IMR-90 (cell line): ENCODE data around the gene TLNRD1. TPM values are rescaled to one million over a fixed set of nuclear protein-coding genes. Genes with fewer than 3 reads are reported as not detected.

Source experiments
- ATAC-seq: fragments of 200-7000 bp; cut with Tn5 transposase; 2 replicates; pipeline ENCODE4 v1.9.1; 2020; ENCODE audit warnings: low read depth, mild to moderate bottlenecking, moderate library complexity
- BruUV-seq: library from RNA; stranded (reverse); fragments of 400-500 nt; replicated peaks from 2 replicates; lab custom pipeline; 2021; lab: Mats Ljungman, UMichigan
- CTCF ChIA-PET: fragments of 300-600 bp; formaldehyde crosslinking; extraction: SDS; loops from one replicate; lab custom pipeline; 2021; ENCODE audit warnings: antibody characterized with exemption; lab: Yijun Ruan, JAX
- POLR2A ChIA-PET: fragments of 300-600 bp; sonication (Branson Sonifier 250); formaldehyde crosslinking; loops from one replicate; lab custom pipeline; 2022; ENCODE audit warnings: antibody characterized with exemption; ENCODE audit not compliant: unreplicated experiment; lab: Charles Lee
- DNase-seq: peaks from one replicate; pipeline ENCODE4 v3.0.0; 2013
- H2AFZ ChIP-seq: replicated peaks from 2 replicates; pipeline ENCODE3; 2013; ENCODE audit warnings: low read length, mild to moderate bottlenecking; ENCODE audit not compliant: poor library complexity
- H2AK5ac ChIP-seq: 2 replicates; pipeline ENCODE4 v1.6.1; 2013; ENCODE audit warnings: low read depth, low read length, inconsistent platforms
- H2AK9ac ChIP-seq: replicated peaks from 2 replicates; pipeline ENCODE3; 2013; ENCODE audit warnings: mild to moderate bottlenecking, low read depth, low read length, moderate library complexity; ENCODE audit not compliant: poor library complexity
- H2BK120ac ChIP-seq: 2 replicates; pipeline ENCODE4 v1.6.1; 2013; ENCODE audit warnings: low read depth, low read length, inconsistent platforms
- H2BK15ac ChIP-seq: 3 replicates; pipeline ENCODE4 v1.6.1; 2013; ENCODE audit warnings: low read depth, low read length, inconsistent platforms
- H2BK20ac ChIP-seq: 2 replicates; pipeline ENCODE4 v1.6.1; 2013; ENCODE audit warnings: low read depth, mild to moderate bottlenecking, inconsistent platforms, low read length, moderate library complexity
- H2BK5ac ChIP-seq: 2 replicates; pipeline ENCODE4 v1.6.1; 2013; ENCODE audit warnings: mild to moderate bottlenecking, low read depth, low read length, inconsistent platforms; ENCODE audit not compliant: poor library complexity, severe bottlenecking
- H3K14ac ChIP-seq: replicated peaks from 2 replicates; pipeline ENCODE4 v1.6.1; 2013; ENCODE audit warnings: low read depth, low read length, inconsistent platforms
- H3K18ac ChIP-seq: 2 replicates; pipeline ENCODE4 v1.6.1; 2013; ENCODE audit warnings: low read depth, low read length, control low read depth
- H3K23ac ChIP-seq: 2 replicates; pipeline ENCODE4 v1.6.1; 2013; ENCODE audit warnings: low read depth, low read length, inconsistent platforms
- H3K27ac ChIP-seq: 2 replicates; pipeline ENCODE4 v1.5.1; 2013; ENCODE audit warnings: mild to moderate bottlenecking, control low read depth, low read length; ENCODE audit not compliant: insufficient read depth
- H3K27me3 ChIP-seq: 2 replicates; pipeline ENCODE4 v1.6.1; 2013; ENCODE audit warnings: low read length; ENCODE audit not compliant: control insufficient read depth, insufficient read depth
- H3K36me3 ChIP-seq: 2 replicates; pipeline ENCODE4 v1.6.1; 2013; ENCODE audit warnings: low read length, mixed read lengths; ENCODE audit not compliant: control insufficient read depth, insufficient read depth
- H3K4ac ChIP-seq: 2 replicates; pipeline ENCODE4 v1.6.1; 2013; ENCODE audit warnings: low read depth, low read length, inconsistent platforms
- H3K4me1 ChIP-seq: 2 replicates; pipeline ENCODE4 v1.6.1; 2013; ENCODE audit warnings: low read length, mixed read lengths; ENCODE audit not compliant: control insufficient read depth, insufficient read depth
- H3K4me2 ChIP-seq: 2 replicates; pipeline ENCODE4 v1.6.1; 2013; ENCODE audit warnings: low read depth, mild to moderate bottlenecking, control low read depth, low read length, moderate library complexity
- H3K4me3 ChIP-seq: 2 replicates; pipeline ENCODE4 v1.5.1; 2013; ENCODE audit warnings: low read depth, mild to moderate bottlenecking, control low read depth, low read length, moderate library complexity; ENCODE audit not compliant: insufficient read depth
- H3K56ac ChIP-seq: 2 replicates; pipeline ENCODE4 v1.6.1; 2013; ENCODE audit warnings: low read length, inconsistent platforms; ENCODE audit not compliant: insufficient read depth; ENCODE audit errors: extremely low read depth
- H3K79me1 ChIP-seq, 2 experiments: 2 replicates each; pipeline ENCODE4 v1.6.1; 2013; ENCODE audit warnings: low read length in 2 of 2, inconsistent platforms in 1 of 2, low read depth in 1 of 2
- H3K9ac ChIP-seq: 2 replicates; pipeline ENCODE4 v1.6.1; 2013; ENCODE audit warnings: low read depth, low read length, control low read depth
- H3K9me1 ChIP-seq: 2 replicates; pipeline ENCODE4 v1.6.1; 2013; ENCODE audit warnings: low read length, inconsistent platforms; ENCODE audit not compliant: insufficient read depth
- H3K9me3 ChIP-seq: 2 replicates; pipeline ENCODE4 v1.6.1; 2013; ENCODE audit warnings: low read length; ENCODE audit not compliant: control insufficient read depth, insufficient read depth
- H4K20me1 ChIP-seq: 2 replicates; pipeline ENCODE4 v1.6.1; 2013; ENCODE audit warnings: low read length, inconsistent platforms; ENCODE audit not compliant: insufficient read depth
- H4K5ac ChIP-seq: 2 replicates; pipeline ENCODE4 v1.6.1; 2013; ENCODE audit warnings: mild to moderate bottlenecking, low read depth, low read length, control low read depth
- H4K8ac ChIP-seq, 2 experiments: 2 replicates each; pipeline ENCODE4 v1.6.1; 2013; ENCODE audit warnings: low read depth in 2 of 2, low read length in 2 of 2, control low read depth in 1 of 2, inconsistent platforms in 1 of 2
- H4K91ac ChIP-seq: 2 replicates; pipeline ENCODE4 v1.6.1; 2013; ENCODE audit warnings: low read depth, low read length, inconsistent platforms; ENCODE audit not compliant: insufficient read depth
- BHLHE40 ChIP-seq: fragments of 150-350 bp; IDR thresholded peaks from 2 replicates; pipeline ENCODE4 v1.6.1; 2016; ENCODE audit warnings: mild to moderate bottlenecking, low read depth, low read length
- CEBPB ChIP-seq: IDR thresholded peaks from 2 replicates; pipeline ENCODE4 v1.6.1; 2012; ENCODE audit warnings: low read depth, low read length, improper control_type of control experiment
- FOS ChIP-seq: fragments of 150-350 bp; IDR thresholded peaks from 2 replicates; pipeline ENCODE4 v1.6.1; 2016; ENCODE audit warnings: low read depth, low read length
- MAFK ChIP-seq: IDR thresholded peaks from 2 replicates; pipeline ENCODE4 v1.6.1; 2012; ENCODE audit warnings: low read depth, low read length, improper control_type of control experiment
- MAZ ChIP-seq: IDR thresholded peaks from 2 replicates; pipeline ENCODE4 v1.6.1; 2012; ENCODE audit warnings: low read depth, mild to moderate bottlenecking, low read length, improper control_type of control experiment, moderate library complexity, borderline replicate concordance
- NFE2L2 ChIP-seq: fragments of 150-350 bp; IDR thresholded peaks from 2 replicates; pipeline ENCODE4 v1.6.1; 2016; ENCODE audit warnings: low read depth, mild to moderate bottlenecking, low read length
- RAD21 ChIP-seq: IDR thresholded peaks from 2 replicates; pipeline ENCODE4 v1.6.1; 2012; ENCODE audit warnings: low read length, improper control_type of control experiment
- RFX5 ChIP-seq: IDR thresholded peaks from 2 replicates; pipeline ENCODE4 v1.8.0; 2012; ENCODE audit warnings: low read depth, mild to moderate bottlenecking, low read length, moderate library complexity
- SMC3 ChIP-seq: fragments of 150-350 bp; IDR thresholded peaks from 2 replicates; pipeline ENCODE4 v1.6.1; 2016; ENCODE audit warnings: low read depth, mild to moderate bottlenecking, antibody characterized with exemption, low read length, moderate library complexity
- WGBS, 2 experiments: methylation state at CpG; one replicate each; pipeline versions ENCODE4 v1.1.5 to v1.1.7; 2013; ENCODE audit warnings: missing lambda C conversion rate in 2 of 2; ENCODE audit not compliant: insufficient read length in 1 of 2; ENCODE audit errors: extremely low coverage in 2 of 2; 5-methylcytosine and 5-hydroxymethylcytosine counted together
- dilution Hi-C: fragments of 300-500 bp; cut with HindIII; formaldehyde crosslinking; loops from one replicate; pipeline ENCODE4 v1.14.3; 2018; ENCODE audit warnings: low sequenced_read_pairs; ENCODE audit not compliant: unreplicated experiment
- in situ Hi-C: fragments of 300-500 bp; cut with MboI; formaldehyde crosslinking; loops from 3 replicates; pipeline ENCODE4 v1.14.3; 2019; ENCODE audit warnings: low sequenced_read_pairs, inconsistent platforms, mixed read lengths
- intact Hi-C: fragments of 100-400 bp; cut with micrococcal nuclease; formaldehyde crosslinking; loops from 2 replicates; pipeline ENCODE4 v1.10.0; 2022
- polyA plus RNA-seq, 3 experiments: library from polyadenylated mRNA; depleted of rRNA; stranded (reverse); fragments of >200 nt; gene quantifications; 2 replicates each; pipeline ENCODE4 v1.2.3, GENCODE V29; 2012; ENCODE audit warnings: low replicate concordance in 1 of 3
- total RNA-seq: library from RNA; depleted of rRNA; stranded (reverse); fragments of >200 nt; gene quantifications from 2 replicates; pipeline ENCODE4 v1.2.3, GENCODE V29; 2012
- TF ChIP-seq, protein P1 (sequence below): fragments of 150-350 bp; IDR thresholded peaks from 2 replicates; pipeline ENCODE4 v1.6.1; 2016; ENCODE audit warnings: low read depth, mild to moderate bottlenecking, low read length, moderate library complexity, borderline replicate concordance

The TLNRD1 gene
- total and polyA plus RNA-seq, 2 of the 4 experiments (the other 2 are of a cell fraction), result 2.2 to 6.8 TPM

- no peak for ATAC-seq
Measured at GRCh38 chr15:81033508-81033907, 32.8 kb downstream of the TLNRD1 start.

More at GRCh38 chr15:81033508-81033907, 32.8 kb downstream of the TLNRD1 start:
- H2AK5ac ChIP-seq, result no peak overlapping the region
- no TSS peak for BruUV-seq
- H3K4me2 ChIP-seq, result no peak overlapping the region
- no peak overlapping the region for H3K27ac ChIP-seq
- H3K23ac ChIP-seq, result no peak overlapping the region
- intact Hi-C loops, result no loop called here
- H3K27me3 ChIP-seq, result no peaks in the 10 kb centered on the region
- H4K5ac ChIP-seq, result no peak overlapping the region
- H3K9me1 ChIP-seq, result peaks cover 4% of the 10 kb centered on the region; the same call in 1 of the 2 replicates
- no peak overlapping the region for H3K9ac ChIP-seq
- no peaks in the 10 kb centered on the region for H4K20me1 ChIP-seq
- no peak for DNase-seq
- no peak overlapping the region for H3K56ac ChIP-seq
- H4K91ac ChIP-seq, result no peak overlapping the region
- H3K18ac ChIP-seq, result no peak overlapping the region
- no peak overlapping the region for H2BK120ac ChIP-seq
- H3K4me1 ChIP-seq, result peaks cover 2% of the 10 kb centered on the region
- no peak overlapping the region for H4K8ac ChIP-seq
- 60% methylated on average over 1 of the region's 2 CpGs; no CpG with 5 or more reads in 1 of the 2 experiments for WGBS, 2 experiments
- ChIA-PET POLR2A (no interaction called here), CTCF (no interaction called here)
- no peak overlapping the region for H3K4ac ChIP-seq
- peaks cover 5% of the 10 kb centered on the region for H3K9me3 ChIP-seq
- in situ Hi-C loops, result no loop called here
- dilution Hi-C loops, result no loop called here
- peaks cover 0 to 4% of the 10 kb centered on the region in 2 experiments; a peak in 1 of 4 replicates for H3K79me1 ChIP-seq
- no peak overlapping the region for H2AK9ac ChIP-seq
- H3K14ac ChIP-seq, result no peak overlapping the region
- no peak overlapping the region for H3K4me3 ChIP-seq
- TF ChIP-seq MAZ, result no peak
- no peak for TF ChIP-seq NFE2L2
- no peak for TF ChIP-seq MAFK
- TF ChIP-seq RAD21, result no peak
- TF ChIP-seq CEBPB, result no peak
- no peak for TF ChIP-seq RFX5
- no peak for TF ChIP-seq FOS
- TF ChIP-seq, protein P1, sequence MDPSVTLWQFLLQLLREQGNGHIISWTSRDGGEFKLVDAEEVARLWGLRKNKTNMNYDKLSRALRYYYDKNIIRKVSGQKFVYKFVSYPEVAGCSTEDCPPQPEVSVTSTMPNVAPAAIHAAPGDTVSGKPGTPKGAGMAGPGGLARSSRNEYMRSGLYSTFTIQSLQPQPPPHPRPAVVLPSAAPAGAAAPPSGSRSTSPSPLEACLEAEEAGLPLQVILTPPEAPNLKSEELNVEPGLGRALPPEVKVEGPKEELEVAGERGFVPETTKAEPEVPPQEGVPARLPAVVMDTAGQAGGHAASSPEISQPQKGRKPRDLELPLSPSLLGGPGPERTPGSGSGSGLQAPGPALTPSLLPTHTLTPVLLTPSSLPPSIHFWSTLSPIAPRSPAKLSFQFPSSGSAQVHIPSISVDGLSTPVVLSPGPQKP, result no peak
- no peak for TF ChIP-seq BHLHE40
- TF ChIP-seq SMC3, result no peak
- H2BK5ac ChIP-seq, result no peak overlapping the region
- H2BK20ac ChIP-seq, result no peak overlapping the region
- peak overlapping the region; percentile 39 for H2AFZ ChIP-seq
- H2BK15ac ChIP-seq, result no peak overlapping the region
- no peaks in the 10 kb centered on the region for H3K36me3 ChIP-seq
